GOT3 (cell line): ENCODE results near the gene CNGA3.

ENCODE experiments used
- DNase-seq: peaks from one replicate; lab custom pipeline; 2025; ENCODE audit warnings: mixed read lengths; lab: John Stamatoyannopoulos, UW

The CNGA3 gene

DNA sequence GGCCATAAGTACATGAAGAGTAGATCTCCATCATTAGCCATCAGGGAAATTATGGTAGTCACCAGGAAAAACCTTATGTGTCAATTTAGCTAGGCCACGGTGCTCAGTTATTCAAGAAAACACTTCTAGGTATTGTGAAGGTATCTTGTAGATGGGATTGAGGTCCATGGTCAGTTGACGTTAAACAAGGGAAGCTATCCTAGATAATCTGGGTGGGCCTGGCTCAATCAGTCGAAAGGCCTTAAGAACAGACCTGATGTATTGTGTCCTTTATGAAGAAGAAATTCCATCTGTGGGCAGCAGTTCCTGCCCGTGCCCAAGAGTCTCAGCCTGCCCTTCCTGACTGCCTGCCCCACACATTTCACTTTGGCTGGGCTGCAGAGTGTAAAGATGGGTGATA is 16.7 kb upstream of the CNGA3 start:
- DNase-seq: no peak

DNA sequence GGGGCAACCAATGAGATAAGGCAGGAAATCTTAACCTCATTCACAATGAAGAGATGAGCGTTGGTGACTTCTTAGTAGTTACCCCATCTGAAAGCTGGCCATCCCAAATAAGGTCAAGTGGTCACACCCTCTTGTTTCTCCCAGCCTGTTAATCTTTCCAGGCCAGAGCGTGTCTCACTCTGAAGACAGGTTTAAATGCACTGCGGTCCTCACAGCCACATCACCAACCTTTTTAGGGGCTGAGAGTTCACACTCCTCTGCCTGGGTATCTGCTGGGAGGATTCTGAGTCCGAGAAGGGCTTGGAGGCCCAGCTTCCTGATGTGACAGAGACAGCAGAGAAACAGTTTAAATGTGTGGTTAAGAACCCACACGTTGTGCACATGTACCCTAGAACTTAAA is 13.3 kb upstream of the CNGA3 start:
- no peak for DNase-seq

DNA sequence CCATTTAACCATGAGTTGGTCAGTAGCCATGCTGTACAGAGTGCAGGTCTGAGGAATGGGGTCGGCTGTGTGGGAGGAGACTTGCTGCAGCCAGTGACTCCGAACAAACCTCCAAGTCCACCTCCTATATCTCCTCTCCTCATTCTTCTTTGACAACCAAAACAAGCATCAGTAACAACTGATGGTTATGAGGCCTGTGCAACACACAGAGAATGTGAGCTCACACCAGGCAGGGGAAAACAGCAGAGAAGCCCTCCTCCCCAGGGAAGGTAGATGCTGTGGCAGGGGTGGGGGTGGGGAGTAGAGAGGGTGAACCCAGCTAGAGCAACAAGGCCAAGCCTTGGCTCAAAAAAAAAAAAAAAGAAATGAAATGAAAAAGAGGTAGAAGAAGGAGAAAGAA is 12.3 kb upstream of the CNGA3 start:
- DNase-seq: no peak

DNA sequence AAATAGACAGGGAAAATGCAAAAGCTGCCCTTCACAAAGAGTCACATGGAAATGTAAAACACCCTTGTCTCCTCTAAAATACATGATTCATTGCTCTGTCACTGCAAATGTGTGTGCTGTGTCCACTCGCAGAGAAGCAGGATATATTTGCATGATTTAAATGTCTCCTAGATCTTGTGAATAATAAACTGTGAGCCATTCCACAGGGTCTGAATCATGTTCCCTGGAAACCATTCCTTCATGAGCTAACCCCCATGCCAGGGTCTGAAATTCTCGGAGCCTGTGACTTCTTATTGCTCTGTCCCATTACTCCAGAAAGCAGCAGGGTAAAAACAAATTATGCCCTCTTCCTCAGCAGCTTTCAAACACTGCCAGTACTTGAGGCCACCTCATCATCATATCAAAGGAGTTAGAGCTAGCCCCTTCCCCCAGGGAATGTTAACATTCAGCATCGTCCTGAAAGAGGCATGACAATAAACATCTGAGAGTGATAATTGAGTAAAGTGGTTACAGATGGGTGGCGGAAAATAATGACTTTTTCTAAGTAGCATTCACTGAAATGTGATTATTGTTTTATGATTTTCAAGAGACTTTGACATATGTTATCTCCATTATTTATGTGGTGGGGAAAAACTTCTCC is 11.7 kb upstream of the CNGA3 start:
- DNase-seq: no peak

DNA sequence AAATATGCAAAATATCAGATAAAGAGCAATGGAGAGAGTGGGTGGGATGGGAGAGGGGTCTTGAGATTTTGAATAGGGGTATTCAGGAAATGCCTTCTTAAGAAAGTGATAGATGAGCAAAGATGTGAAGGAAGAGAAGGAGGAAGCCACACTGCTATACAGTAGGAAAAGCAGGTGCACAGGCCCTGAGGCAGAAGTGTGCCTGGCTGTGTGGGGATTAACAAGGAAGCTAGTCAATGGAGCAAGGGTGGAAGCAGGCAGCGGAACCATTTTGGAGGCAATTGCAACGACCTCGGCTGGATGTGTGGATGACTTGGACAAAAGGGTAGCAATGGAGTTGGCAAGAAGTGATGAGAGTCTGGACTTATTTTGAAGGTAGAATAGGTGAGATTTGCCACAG is 11.0 kb upstream of the CNGA3 start:
- no peak for DNase-seq

DNA sequence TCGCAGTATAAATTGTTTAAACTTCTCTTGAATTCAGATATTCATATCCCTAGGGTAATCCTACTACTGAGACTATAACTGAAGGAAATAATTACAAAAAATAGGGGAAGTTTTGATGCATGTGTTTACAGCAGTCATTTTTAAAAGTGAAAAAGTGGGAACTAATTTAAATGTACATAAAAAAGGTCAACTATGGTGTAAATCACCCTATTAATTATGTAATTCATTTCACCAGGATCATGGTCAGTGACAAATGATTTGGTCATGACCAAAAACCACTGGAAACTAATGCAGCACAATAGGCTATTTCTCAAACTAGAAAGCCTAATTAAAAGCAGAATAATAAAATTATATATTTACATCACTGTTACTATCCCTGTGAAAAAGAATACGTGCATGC is 5.0 kb upstream of the CNGA3 start:
- DNase-seq: no peak

DNA sequence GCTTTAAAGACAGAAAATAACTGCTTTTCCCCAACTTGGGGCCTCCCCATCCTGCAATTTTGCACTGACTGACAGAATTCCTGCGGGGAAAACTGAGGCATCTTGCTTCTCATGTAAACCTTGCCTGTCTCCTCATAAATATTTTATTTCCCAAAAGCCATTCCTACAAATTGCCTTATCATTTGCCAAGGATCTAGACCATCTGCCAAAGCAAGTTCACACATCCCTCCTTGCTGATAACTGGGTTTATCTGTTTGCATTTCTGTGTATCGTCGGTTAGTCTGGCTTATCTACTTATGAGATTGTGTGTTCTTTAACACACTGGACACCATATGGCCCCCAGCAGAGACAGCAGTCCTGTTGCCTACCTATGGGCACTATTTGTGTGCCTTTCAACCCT is 3.0 kb upstream of the CNGA3 start:
- no peak for DNase-seq

DNA sequence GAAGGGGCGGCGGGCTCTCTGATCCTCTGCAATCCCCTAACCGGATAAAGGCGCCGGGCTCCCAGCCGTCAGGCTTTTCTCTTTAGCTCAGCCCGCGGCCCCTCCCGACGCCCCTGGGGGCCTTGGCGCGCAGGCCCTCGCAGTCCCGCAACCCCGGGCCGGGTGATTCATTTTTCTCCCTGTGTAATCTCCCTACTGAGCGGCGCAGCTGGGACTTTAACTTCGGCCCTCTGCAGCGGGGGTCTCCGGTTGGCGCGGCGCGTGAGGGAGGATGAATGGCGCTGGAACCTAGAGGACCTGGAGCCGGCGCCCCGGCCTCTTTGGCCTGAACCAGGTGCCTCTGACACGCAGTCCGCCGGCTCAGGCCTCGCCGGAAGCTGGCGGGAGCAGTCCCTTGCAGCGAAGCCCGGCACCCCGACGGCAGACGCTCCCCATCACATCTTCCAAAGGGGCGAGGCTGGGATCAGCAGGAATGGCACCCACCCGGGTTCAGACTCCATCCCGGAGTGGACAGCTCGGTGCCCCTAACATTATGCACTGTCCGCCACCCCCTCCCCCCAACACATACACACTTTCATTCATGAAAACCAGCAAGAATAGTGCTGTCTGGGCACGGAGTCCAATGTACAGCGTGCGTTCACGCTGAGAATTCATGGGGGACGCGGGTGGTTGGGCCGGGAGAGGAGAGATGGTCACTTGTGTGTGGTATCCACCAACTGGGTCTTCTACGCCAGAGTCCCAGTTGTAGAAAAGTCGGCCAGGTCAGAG is 1.2 kb downstream of the CNGA3 start:
- DNase-seq: no peak

DNA sequence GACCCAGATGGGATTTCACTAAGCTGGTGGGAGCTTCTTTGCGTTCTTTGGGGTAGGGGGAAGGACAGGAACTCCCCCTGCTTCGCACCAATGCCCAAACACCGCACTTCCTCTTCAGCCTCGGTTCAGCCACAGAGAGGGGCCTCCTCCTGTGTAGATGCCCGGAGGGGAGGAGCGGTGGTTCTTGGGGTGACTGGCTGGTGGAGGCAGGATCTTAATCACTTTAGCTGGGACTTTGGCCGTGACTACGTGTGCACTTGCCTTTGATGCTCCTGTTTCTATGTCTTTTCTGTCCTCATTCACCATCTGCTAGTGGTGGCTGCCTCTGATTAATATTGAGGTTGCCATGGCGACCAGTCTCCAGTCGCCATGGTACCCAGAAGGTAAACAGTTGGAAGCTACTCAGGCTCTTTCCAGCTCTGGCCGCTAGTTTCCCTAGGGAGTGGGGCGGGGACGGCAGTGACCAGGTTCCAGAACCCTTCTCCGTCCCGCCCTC is 1.9 kb downstream of the CNGA3 start:
- no peak for DNase-seq

DNA sequence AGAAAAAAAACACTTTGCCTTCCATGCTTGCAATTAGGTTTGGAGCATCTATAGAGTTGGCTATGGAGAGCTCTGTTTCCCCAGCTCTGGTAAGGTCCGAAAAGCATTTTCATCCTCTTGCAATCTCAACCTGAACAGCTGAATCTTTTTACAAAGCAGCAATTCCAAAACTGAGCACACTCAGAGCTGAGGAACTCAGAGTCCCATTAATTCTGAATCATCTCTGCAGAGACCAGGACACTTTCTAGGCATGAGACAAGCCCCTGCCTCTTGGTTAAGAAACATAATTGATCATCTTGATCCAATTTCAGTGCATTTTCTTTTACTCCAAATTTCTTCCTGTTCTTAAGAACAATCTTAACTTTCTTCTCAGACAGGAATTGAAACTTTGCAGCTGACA is 4.2 kb downstream of the CNGA3 start:
- DNase-seq: no peak

DNA sequence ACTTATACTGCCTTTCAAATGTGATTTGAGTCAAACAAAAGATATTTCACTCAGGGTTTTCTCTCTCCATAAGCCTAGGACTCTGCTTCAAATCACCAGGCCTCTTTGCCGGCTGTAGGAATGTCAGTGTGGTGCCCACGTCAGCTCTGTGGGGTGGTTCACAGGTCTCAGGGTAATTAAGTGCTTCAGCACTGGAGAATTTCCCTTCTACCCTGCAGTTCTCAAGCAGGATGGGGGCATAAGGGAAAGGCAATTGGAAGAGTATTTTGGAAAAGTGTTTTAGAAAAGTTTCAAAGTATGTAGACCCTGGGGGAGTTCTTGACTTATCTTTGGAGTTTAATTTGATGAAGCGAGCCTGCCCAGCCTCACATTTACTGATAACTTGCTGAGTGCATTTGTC is 9.6 kb downstream of the CNGA3 start:
- no peak for DNase-seq

DNA sequence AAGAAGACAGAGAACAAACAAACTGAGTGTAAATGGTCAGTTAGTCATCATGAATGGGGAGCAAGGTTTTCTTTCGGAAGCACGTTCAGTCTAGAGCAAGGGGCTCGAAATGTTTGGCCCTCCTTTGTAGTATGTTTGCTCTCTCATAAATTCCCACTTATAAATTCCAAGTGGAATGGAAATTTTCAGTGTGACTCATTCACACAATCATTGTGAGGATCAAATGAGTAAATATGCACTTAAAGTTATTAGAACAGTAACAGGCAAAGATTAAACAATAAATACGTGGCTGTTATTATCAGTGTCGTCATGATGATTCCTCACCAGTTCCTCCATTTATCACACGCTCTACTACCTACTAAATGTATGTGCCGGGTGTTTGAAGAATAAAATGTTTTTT is 10.5 kb downstream of the CNGA3 start:
- no peak for DNase-seq

DNA sequence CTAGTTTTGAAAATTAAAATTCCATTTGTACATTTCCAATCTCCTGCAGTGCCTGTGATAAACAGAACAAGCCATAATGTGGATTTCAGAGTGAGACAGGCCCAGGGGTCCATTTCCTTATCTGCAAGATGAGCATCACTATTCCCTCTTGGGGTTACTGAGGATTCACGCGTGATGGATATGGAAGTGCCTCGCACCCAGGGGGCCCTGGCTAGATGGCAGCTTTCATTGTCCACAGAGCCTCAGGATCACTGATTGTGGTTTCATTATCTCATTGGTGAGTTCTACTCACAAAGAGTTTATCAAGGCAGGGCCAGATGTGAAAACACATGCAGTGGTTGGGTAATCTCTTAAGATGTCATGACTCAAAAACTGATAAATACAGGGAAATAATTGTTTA is 11.6 kb downstream of the CNGA3 start:
- DNase-seq: no peak

DNA sequence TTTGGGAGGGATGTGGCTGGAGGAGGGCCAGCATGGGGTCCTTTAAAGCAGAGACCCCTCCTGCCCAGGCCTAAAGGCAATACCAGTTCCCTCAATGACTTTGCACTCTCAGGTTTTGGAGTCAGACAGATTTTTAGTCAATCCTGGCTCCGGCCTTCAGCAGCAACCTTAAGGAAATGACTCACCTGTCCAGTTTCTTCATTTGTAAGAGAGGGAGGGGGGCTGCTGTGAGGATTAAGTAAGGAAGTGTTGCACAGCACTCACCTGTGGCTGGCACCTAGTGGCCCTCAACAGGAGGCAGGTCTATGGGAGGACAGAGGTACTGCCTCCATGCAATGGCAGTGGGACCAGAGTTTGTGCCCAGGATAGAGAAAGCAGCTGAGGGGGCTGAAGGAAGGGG is 13.7 kb downstream of the CNGA3 start:
- DNase-seq: no peak

DNA sequence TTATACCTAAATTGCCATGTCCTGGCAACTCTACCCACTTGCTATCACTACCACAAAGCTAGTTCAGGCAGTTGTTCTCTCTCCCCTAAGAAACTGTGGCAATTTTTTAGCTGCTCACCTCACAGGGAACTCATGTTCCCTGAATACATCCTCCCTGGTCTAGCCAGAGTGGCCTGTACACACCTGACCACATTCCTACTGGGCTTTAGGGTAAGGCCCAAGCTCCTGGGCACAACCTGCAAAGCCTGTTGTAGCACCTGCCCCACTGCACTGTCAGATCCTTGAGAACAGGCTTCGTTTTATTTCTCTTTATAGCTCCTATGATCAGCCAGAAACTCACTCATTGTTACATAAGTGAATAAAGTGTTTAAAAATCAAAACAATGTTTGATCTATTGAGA is 21.5 kb downstream of the CNGA3 start:
- no peak for DNase-seq

DNA sequence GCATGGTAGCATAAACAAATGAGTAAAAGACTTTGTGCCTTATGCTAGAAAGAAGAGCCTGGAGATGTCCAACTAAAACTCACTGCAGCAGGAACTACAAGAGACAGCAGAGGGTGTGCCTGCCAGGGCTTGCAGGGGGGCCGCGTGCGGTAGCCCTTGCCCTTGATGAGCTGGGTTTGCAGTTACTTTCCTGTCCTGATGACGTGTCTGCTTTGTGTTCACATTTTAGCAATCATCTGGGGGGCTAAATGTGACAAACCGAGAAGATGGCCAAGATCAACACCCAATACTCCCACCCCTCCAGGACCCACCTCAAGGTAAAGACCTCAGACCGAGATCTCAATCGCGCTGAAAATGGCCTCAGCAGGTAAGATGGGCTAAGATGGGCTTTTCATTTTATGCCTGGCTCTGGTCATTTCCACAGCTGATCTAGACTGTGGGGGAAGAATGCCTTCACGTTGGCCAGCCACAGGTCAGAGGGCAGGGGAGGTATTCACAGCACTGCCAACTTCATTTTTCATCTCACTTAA is 23.5 kb downstream of the CNGA3 start:
- no peak for DNase-seq

DNA sequence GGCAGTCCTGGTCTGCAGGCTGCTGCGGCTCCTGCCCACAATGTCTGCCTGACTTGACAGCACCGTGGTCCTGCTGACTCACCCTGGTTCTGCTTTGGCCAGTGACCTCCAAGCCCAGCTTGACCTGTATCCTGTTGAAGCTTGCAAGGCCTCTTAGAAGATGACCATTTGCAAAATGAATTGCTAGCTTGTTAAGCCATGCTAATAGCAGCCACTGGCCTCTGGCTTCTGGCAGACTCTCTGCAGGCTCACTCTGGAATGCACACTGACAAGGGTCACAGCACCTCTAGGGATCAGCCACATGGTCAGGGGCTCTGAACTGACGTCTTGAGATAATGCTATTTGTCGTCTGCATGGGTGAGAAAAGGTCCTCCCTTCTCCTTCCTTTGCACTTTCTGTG is 25.9 kb downstream of the CNGA3 start:
- no peak for DNase-seq

DNA sequence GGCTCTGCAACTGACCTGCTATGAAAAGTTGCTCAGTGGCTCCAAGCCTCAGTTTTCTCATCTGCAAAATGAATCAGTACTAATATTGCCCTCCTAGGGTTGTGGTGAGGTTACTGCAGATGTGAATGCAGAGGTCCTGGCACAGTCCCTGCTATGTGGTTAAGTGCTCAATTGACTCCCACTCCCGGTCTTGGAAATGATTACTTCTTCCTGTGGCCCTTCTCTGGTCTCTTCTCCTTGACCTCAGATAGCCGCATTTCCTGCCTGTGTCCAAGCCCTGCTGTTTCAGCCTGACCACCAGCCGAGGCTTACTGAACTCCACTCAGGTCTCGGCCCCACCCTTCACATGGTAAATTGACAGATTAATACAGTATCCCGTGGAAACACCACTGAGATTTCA is 26.3 kb downstream of the CNGA3 start:
- no peak for DNase-seq

DNA sequence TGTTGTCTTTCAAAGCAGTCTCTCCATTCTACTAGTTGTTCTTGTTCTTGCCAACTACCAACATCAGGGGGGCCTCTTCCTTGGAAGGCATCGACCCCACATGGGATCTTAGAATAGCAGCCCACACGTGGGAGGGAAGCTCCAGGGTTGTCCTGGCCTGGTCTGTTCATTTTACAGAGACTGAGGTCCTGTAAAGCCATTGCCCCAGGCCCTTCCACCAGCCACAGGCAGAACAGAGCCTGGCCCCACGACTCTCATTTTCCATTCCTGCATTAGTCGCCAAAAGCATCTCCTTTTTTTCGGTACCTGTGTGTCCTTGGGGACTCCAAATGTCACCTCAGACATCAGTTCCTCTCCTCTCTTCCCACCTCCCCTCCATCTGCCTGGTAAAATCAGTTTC is 28.0 kb downstream of the CNGA3 start:
- DNase-seq: no peak

DNA sequence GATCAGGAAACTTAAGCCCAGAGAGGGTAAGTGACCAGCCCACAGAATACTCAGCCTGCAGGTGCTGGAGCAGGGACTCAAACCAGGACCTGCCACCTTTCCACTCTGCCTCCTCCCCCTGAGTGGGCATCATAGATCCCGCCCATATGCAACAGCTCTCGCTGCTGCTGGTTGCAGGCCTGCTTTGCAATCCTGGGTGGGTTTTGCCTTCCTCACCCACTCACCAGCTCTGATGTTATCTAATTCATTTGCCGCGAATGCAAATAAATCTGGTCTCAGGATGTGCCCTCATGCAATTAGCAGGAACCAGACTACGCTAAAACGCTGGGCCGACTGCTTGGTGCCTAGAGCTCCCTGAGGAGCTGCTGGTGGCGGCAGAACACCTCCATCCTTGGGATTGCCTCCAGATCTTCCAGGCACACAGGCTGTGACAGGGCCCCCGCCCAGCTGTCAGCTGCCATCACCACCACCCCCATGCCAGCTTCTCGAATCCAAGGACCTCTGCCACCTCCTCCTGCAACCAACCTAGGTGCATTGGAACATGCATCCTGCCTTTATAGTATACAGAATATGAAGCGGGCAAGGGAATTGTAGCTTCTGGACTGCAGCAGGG is 28.8 kb downstream of the CNGA3 start:
- no peak for DNase-seq

DNA sequence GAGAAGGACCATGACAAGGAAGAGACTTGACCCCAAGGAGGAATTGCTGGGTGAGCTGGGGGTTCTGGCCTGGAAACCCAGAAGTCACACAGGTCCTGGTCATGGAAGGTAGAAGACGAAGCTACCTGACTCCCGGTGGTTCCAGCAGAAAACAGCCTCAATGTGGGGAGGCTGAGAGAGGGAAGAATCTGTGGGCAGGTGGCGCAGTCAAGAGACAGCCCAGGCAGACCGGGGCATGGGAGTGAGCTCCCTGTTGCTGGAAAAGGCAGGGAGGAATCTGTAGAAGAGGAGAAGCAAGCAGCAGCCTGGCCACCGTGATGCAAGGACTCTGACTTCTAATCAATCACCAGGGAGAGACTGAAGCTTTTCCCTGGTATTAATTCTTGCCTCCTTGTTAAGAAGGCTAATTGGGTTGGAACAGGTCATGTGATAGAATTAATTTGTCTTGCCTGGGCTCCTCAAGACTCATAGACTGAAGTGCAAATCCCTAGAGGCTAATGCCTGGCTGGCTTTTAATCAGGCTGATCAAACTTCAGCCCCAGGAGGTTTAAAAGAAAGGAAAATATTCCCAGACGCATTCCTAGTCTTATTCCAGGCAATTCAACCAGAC is 30.1 kb downstream of the CNGA3 start:
- no peak for DNase-seq

DNA sequence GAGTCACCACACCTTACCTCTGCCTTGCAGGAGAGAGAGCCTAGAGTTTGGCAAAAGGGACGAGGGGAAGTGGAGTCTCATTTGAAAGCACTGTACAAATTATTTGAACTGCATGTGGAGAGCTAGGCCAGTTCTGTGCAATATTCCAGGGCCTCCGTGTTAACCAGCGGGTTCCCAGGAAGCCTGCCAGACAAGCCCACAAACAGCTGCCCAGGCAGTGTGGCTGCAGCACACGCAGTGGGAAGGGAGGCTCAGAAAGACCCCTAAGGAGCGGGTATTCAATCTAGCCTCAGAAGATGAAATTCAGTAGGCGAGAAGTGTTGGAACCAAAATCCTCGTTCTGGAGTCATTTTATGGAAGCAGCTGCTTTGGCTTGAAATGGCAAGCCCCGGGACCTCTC is 30.7 kb downstream of the CNGA3 start:
- no peak for DNase-seq

DNA sequence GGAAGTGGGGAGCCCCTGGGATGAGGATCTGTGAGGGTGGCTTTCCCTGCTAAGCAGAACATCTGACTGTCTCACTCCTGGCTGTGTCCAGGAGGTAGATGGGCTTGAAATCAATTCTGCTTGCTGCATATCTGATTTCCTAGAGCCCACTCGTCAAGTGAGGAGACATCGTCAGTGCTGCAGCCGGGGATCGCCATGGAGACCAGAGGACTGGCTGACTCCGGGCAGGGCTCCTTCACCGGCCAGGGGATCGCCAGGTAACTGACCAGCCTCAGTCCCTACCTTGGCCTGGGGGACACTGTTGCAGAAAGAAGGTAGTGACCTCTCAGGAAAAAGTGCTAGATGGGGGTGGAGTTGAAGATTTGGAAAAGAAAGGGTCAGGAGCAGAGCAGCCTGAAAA is 31.3 kb downstream of the CNGA3 start:
- no peak for DNase-seq
